HL-60/S4 (cell line): ENCODE measurements around the gene B3GALT4.

Experiments
- in situ Hi-C: fragments of 300-500 bp; cut with MboI; formaldehyde crosslinking; loops from 2 replicates; pipeline ENCODE4 v1.14.3; 2022; ENCODE audit warnings: low sequenced_read_pairs

The B3GALT4 gene

GRCh38 chr6:33314515-33314942 is 37.6 kb downstream of the B3GALT4 start:
- in situ Hi-C loops, result no loop called here

GRCh38 chr6:33314943-33315792 is 38.2 kb downstream of the B3GALT4 start:
- in situ Hi-C loops, result no loop called here

GRCh38 chr6:33315793-33316602 is 39.1 kb downstream of the B3GALT4 start:
- in situ Hi-C loops, result no loop called here

GRCh38 chr6:33316603-33317418 is 39.9 kb downstream of the B3GALT4 start:
- in situ Hi-C loops, result no loop called here

GRCh38 chr6:33317419-33317668 is 40.4 kb downstream of the B3GALT4 start:
- in situ Hi-C loops, result no loop called here

- in situ Hi-C loops, result no loop called here
Measured at GRCh38 chr6:33317669-33318425, 40.9 kb downstream of the B3GALT4 start, which contains the start of gene ZBTB22. Gene ZBTB22 (minus strand): TSS chr6:33317744. CDS start chr6:33316916, 828 bp downstream.

GRCh38 chr6:33318426-33319073 is 41.6 kb downstream of the B3GALT4 start:
- in situ Hi-C loops, result no loop called here

- in situ Hi-C loops, result no loop called here
Measured at GRCh38 chr6:33319939-33320314, 43.0 kb downstream of the B3GALT4 start.

GRCh38 chr6:33320315-33321181 is 43.6 kb downstream of the B3GALT4 start:
- in situ Hi-C loops, result no loop called here

GRCh38 chr6:33321227-33321626 is 44.3 kb downstream of the B3GALT4 start:
- in situ Hi-C loops, result no loop called here

- in situ Hi-C loops, result no loop called here
Measured at GRCh38 chr6:33323623-33323948, 46.7 kb downstream of the B3GALT4 start.

GRCh38 chr6:33324125-33324524 is 47.2 kb downstream of the B3GALT4 start:
- in situ Hi-C loops, result no loop called here
